Measurements from ENCODE around the gene DDX24.

- TF ChIP-seq CTCF (IDR thresholded peaks at IDR 0.05) (no peak), POLR2A (IDR thresholded peaks at IDR 0.05) (no peak)
Measured at GRCh38 chr14:94001016-94001415, 80.0 kb downstream of the DDX24 start.

Measured in adrenal gland (tissue), 5 donors.